ENCODE results near the gene GJC2.

- TF ChIP-seq POLR2A (IDR thresholded peaks at IDR 0.05) = no peak
- TF ChIP-seq CTCF (IDR thresholded peaks at IDR 0.05) = no peak
These were observed 57.7 kb downstream of the GJC2 start for GRCh38 chr1:228207381-228207810.
